NT2/D1 (cell line): ENCODE results near the gene ZNF232.
"Not testable (repeated sequence)": the region's sequence is repeated elsewhere in the genome, so short reads cannot be mapped to it uniquely, and the experiment has no call there.

ENCODE experiments used
- DNase-seq: peaks from one replicate; pipeline ENCODE4 v3.0.0-alpha.2; 2011; ENCODE audit warnings: low read depth, low spot score
- H3K27me3 ChIP-seq: 2 replicates; pipeline ENCODE4 v1.6.0; 2011; ENCODE audit warnings: mild to moderate bottlenecking; ENCODE audit not compliant: insufficient read length, insufficient read depth
- H3K36me3 ChIP-seq: 2 replicates; pipeline ENCODE4 v1.6.1; 2011; ENCODE audit warnings: mild to moderate bottlenecking, low read length, mixed read lengths; ENCODE audit not compliant: insufficient read depth, insufficient read length
- H3K4me1 ChIP-seq: 2 replicates; pipeline ENCODE4 v1.5.1; 2011; ENCODE audit not compliant: insufficient read depth, insufficient read length
- H3K4me3 ChIP-seq: 2 replicates; pipeline ENCODE4 v1.5.1; 2011; ENCODE audit warnings: low read depth; ENCODE audit not compliant: insufficient read length
- H3K9ac ChIP-seq: 2 replicates; pipeline ENCODE4 v1.6.0; 2011; ENCODE audit warnings: low read depth; ENCODE audit not compliant: insufficient read length
- H3K9me3 ChIP-seq: 2 replicates; pipeline ENCODE4 v1.5.1; 2011; ENCODE audit warnings: mild to moderate bottlenecking, low read length; ENCODE audit not compliant: insufficient read depth
- SUZ12 ChIP-seq: IDR thresholded peaks from 2 replicates; pipeline ENCODE4 v1.6.1; 2011; ENCODE audit not compliant: insufficient read length, insufficient read depth; ENCODE audit errors: extremely low read depth
- YY1 ChIP-seq: IDR thresholded peaks from 2 replicates; pipeline ENCODE4 v1.6.1; 2011; ENCODE audit not compliant: insufficient read length, insufficient read depth
- ZNF274 ChIP-seq: IDR thresholded peaks from 2 replicates; pipeline ENCODE4 v1.6.1; 2011; ENCODE audit warnings: mild to moderate bottlenecking, low read depth, low read length

The ZNF232 gene

GRCh38 chr17:5092218-5093010 is 19.3 kb downstream of the ZNF232 start:
- Histone ChIP-seq H3K9ac (no peak overlapping the region), H3K4me3 (no peak overlapping the region), H3K27me3 (peaks cover 3% of the 10 kb centered on the region), H3K36me3 (peaks cover 5% of the 10 kb centered on the region), H3K9me3 (peaks cover 91% of the 10 kb centered on the region), H3K4me1 (no peaks in the 10 kb centered on the region)
- TF ChIP-seq ZNF274 (peak; percentile 95), YY1 (no peak), SUZ12 (no peak)
- no peak for DNase-seq

- Histone ChIP-seq H3K4me3 (no peak overlapping the region), H3K36me3 (no peaks in the 10 kb centered on the region), H3K27me3 (peaks cover 7% of the 10 kb centered on the region), H3K9me3 (peaks cover 24% of the 10 kb centered on the region; the same call in 1 of the 2 replicates), H3K4me1 (no peaks in the 10 kb centered on the region), H3K9ac (no peak overlapping the region)
- no peak for DNase-seq
- TF ChIP-seq YY1 (no peak), SUZ12 (no peak), ZNF274 (no peak)
These were observed 31.1 kb downstream of the ZNF232 start for GRCh38 chr17:5080591-5080990.

- TF ChIP-seq ZNF274 (no peak), SUZ12 (no peak), YY1 (no peak)
- Histone ChIP-seq H3K27me3 (peaks cover 7% of the 10 kb centered on the region), H3K4me1 (no peaks in the 10 kb centered on the region), H3K36me3 (no peaks in the 10 kb centered on the region), H3K9ac (no peak within 1 kb of the TSS), H3K9me3 (peaks cover 19% of the 10 kb centered on the region; the same call in 1 of the 2 replicates), H3K4me3 (peak within 1 kb of the TSS; percentile 35)
- peak; percentile 30 for DNase-seq
These were observed 33.3 kb downstream of the ZNF232 start, which contains the start of gene ZFP3 for GRCh38 chr17:5078106-5079028. Gene ZFP3, plus strand, starts transcription at chr17:5078467. Its CDS starts 13,038 bp downstream, at chr17:5091505.

GRCh38 chr17:5077781-5078105 is 33.9 kb downstream of the ZNF232 start:
- Histone ChIP-seq H3K4me3 (peak overlapping the region; percentile 35), H3K4me1 (no peaks in the 10 kb centered on the region), H3K27me3 (peaks cover 7% of the 10 kb centered on the region), H3K9me3 (peaks cover 22% of the 10 kb centered on the region; the same call in 1 of the 2 replicates), H3K36me3 (no peaks in the 10 kb centered on the region), H3K9ac (no peak overlapping the region)
- TF ChIP-seq YY1, result no peak
- no peak for TF ChIP-seq ZNF274
- TF ChIP-seq SUZ12, result no peak
- no peak for DNase-seq

GRCh38 chr17:5077275-5077674 is 34.4 kb downstream of the ZNF232 start:
- H3K9me3 ChIP-seq, result peaks cover 22% of the 10 kb centered on the region; the same call in 1 of the 2 replicates
- not testable (repeated sequence) for H3K4me1 ChIP-seq, H3K4me3 ChIP-seq, H3K27me3 ChIP-seq, H3K36me3 ChIP-seq, DNase-seq, H3K9ac ChIP-seq

- not testable (repeated sequence) for H3K36me3 ChIP-seq, H3K4me1 ChIP-seq, H3K9ac ChIP-seq, H3K27me3 ChIP-seq, DNase-seq, H3K4me3 ChIP-seq
- H3K9me3 ChIP-seq, result peaks cover 22% of the 10 kb centered on the region; the same call in 1 of the 2 replicates
These were observed 36.2 kb downstream of the ZNF232 start for GRCh38 chr17:5075472-5075871.

GRCh38 chr17:5069724-5070123 is 42.0 kb downstream of the ZNF232 start:
- no peak for DNase-seq
- Histone ChIP-seq H3K36me3 (no peaks in the 10 kb centered on the region), H3K4me1 (no peaks in the 10 kb centered on the region), H3K9me3 (peaks cover 4% of the 10 kb centered on the region; the same call in 1 of the 2 replicates), H3K27me3 (no peaks in the 10 kb centered on the region), H3K4me3 (no peak overlapping the region), H3K9ac (no peak overlapping the region)
- TF ChIP-seq ZNF274 (no peak), YY1 (no peak), SUZ12 (no peak)
